HG03196 (cell line): ENCODE results near the gene INPP5D.
"Not testable (repeated sequence)": the region's sequence is repeated elsewhere in the genome, so short reads cannot be mapped to it uniquely, and the experiment has no call there.

ENCODE experiments used
- ATAC-seq: cut with Tn5 transposase; IDR thresholded peaks from one replicate; pipeline ENCODE4 v1.9.1; 2021; ENCODE audit not compliant: unreplicated experiment

INPP5D gene

GRCh38 chr2:233092432-233093165 lies 32.5 kb downstream of the INPP5D start:
- no peak for ATAC-seq

- ATAC-seq: no peak
Observed at GRCh38 chr2:233093166-233093448, 33.0 kb downstream of the INPP5D start.

GRCh38 chr2:233093721-233094120 lies 33.6 kb downstream of the INPP5D start:
- ATAC-seq: no peak

- no peak for ATAC-seq
Observed at GRCh38 chr2:233094614-233095013, 34.5 kb downstream of the INPP5D start.

GRCh38 chr2:233096006-233096405 lies 35.9 kb downstream of the INPP5D start:
- no peak for ATAC-seq

GRCh38 chr2:233098618-233099017 lies 38.5 kb downstream of the INPP5D start:
- no peak for ATAC-seq

- ATAC-seq: not testable (repeated sequence)
Observed at GRCh38 chr2:233099820-233100191, 39.7 kb downstream of the INPP5D start.

GRCh38 chr2:233100192-233100998 lies 40.3 kb downstream of the INPP5D start:
- peak; percentile 86 for ATAC-seq

- ATAC-seq: no peak
Observed at GRCh38 chr2:233101141-233101540, 41.0 kb downstream of the INPP5D start.

GRCh38 chr2:233101816-233102215 lies 41.7 kb downstream of the INPP5D start:
- ATAC-seq: no peak

GRCh38 chr2:233105156-233105895 lies 45.2 kb downstream of the INPP5D start:
- no peak for ATAC-seq

GRCh38 chr2:233105930-233106329 lies 45.8 kb downstream of the INPP5D start:
- ATAC-seq: no peak

- ATAC-seq: no peak
Observed at GRCh38 chr2:233107011-233107410, 46.9 kb downstream of the INPP5D start.

GRCh38 chr2:233107831-233108300 lies 47.7 kb downstream of the INPP5D start:
- ATAC-seq: no peak

- ATAC-seq: peak; percentile 46
Observed at GRCh38 chr2:233108611-233109490, 48.7 kb downstream of the INPP5D start.

GRCh38 chr2:233111427-233111826 lies 51.3 kb downstream of the INPP5D start:
- no peak for ATAC-seq

- ATAC-seq: no peak
Observed at GRCh38 chr2:233112329-233112728, 52.2 kb downstream of the INPP5D start.

GRCh38 chr2:233112776-233113452 lies 52.8 kb downstream of the INPP5D start:
- ATAC-seq: no peak

GRCh38 chr2:233114421-233114861 lies 54.3 kb downstream of the INPP5D start:
- ATAC-seq: no peak

GRCh38 chr2:233115121-233115520 lies 55.0 kb downstream of the INPP5D start:
- no peak for ATAC-seq
